H9 (cell line): ENCODE data around the gene SEC16B. TPM values are rescaled to one million over a fixed set of nuclear protein-coding genes. Genes with fewer than 3 reads are reported as not detected.

Source experiments
- DNase-seq: peaks from one replicate; pipeline ENCODE4 v3.0.0-alpha.2; 2017
- H2AFZ ChIP-seq: one replicate; pipeline ENCODE4 v1.6.1; 2013; ENCODE audit warnings: mild to moderate bottlenecking, low read length, control low read depth, moderate library complexity
- H2AK5ac ChIP-seq: 2 replicates; pipeline ENCODE4 v1.6.1; 2013; ENCODE audit warnings: low read length, control low read depth, mixed read lengths; ENCODE audit not compliant: insufficient read length
- H2BK120ac ChIP-seq: one replicate; pipeline ENCODE4 v1.6.1; 2013; ENCODE audit warnings: low read depth, mild to moderate bottlenecking, low read length, control low read depth, inconsistent platforms; ENCODE audit not compliant: poor library complexity, severe bottlenecking
- H2BK12ac ChIP-seq: 2 replicates; pipeline ENCODE4 v1.6.1; 2013; ENCODE audit warnings: low read length, control low read depth, mixed read lengths, low read depth; ENCODE audit not compliant: insufficient read length
- H2BK15ac ChIP-seq: 2 replicates; pipeline ENCODE4 v1.6.1; 2013; ENCODE audit warnings: low read depth, low read length, control low read depth
- H2BK20ac ChIP-seq: one replicate; pipeline ENCODE4 v1.6.1; 2013; ENCODE audit warnings: low read depth, mild to moderate bottlenecking, low read length, control low read depth, inconsistent platforms; ENCODE audit not compliant: poor library complexity, severe bottlenecking
- H2BK5ac ChIP-seq: 2 replicates; pipeline ENCODE4 v1.6.1; 2013; ENCODE audit warnings: low read length, control low read depth, mixed read lengths; ENCODE audit not compliant: insufficient read length
- H3K14ac ChIP-seq: 2 replicates; pipeline ENCODE4 v1.6.1; 2013; ENCODE audit warnings: low read length, control low read depth; ENCODE audit not compliant: insufficient read depth
- H3K18ac ChIP-seq: 2 replicates; pipeline ENCODE4 v1.6.1; 2013; ENCODE audit warnings: low read depth, mild to moderate bottlenecking, mixed read lengths, low read length, control low read depth; ENCODE audit not compliant: insufficient read length
- H3K23ac ChIP-seq: 2 replicates; pipeline ENCODE4 v1.6.1; 2013; ENCODE audit warnings: low read length, control low read depth, mixed read lengths, low read depth; ENCODE audit not compliant: insufficient read length
- H3K23me2 ChIP-seq: 2 replicates; pipeline ENCODE4 v1.6.1; 2013; ENCODE audit warnings: low read depth, mild to moderate bottlenecking, mixed read lengths, low read length, control low read depth; ENCODE audit not compliant: insufficient read length, poor library complexity, severe bottlenecking
- H3K27ac ChIP-seq: 2 replicates; pipeline ENCODE4 v1.5.1; 2013; ENCODE audit warnings: low read length, control low read depth, mixed read lengths, low read depth; ENCODE audit not compliant: insufficient read length
- H3K27me3 ChIP-seq: 2 replicates; pipeline ENCODE4 v1.6.1; 2013; ENCODE audit warnings: low read length, control low read depth, inconsistent platforms; ENCODE audit not compliant: insufficient read depth
- H3K4ac ChIP-seq: 2 replicates; pipeline ENCODE4 v1.6.1; 2013; ENCODE audit warnings: low read depth, mild to moderate bottlenecking, control low read depth, inconsistent platforms, low read length, moderate library complexity
- H3K4me1 ChIP-seq: 2 replicates; pipeline ENCODE4 v1.6.1; 2013; ENCODE audit warnings: low read length, control low read depth, inconsistent platforms; ENCODE audit not compliant: insufficient read depth
- H3K4me2 ChIP-seq: 2 replicates; pipeline ENCODE4 v1.6.1; 2013; ENCODE audit warnings: low read length, control low read depth, mixed read lengths; ENCODE audit not compliant: insufficient read length, insufficient read depth
- H3K56ac ChIP-seq: 2 replicates; pipeline ENCODE4 v1.6.1; 2013; ENCODE audit warnings: low read depth, mild to moderate bottlenecking, mixed read lengths, low read length, control low read depth; ENCODE audit not compliant: insufficient read length
- H3K79me1 ChIP-seq: 2 replicates; pipeline ENCODE4 v1.6.1; 2013; ENCODE audit warnings: low read depth, mild to moderate bottlenecking, moderate library complexity, low read length, control low read depth, inconsistent platforms; ENCODE audit not compliant: insufficient read depth, poor library complexity, severe bottlenecking
- H3K79me2 ChIP-seq: 2 replicates; pipeline ENCODE4 v1.6.1; 2013; ENCODE audit warnings: low read length, control low read depth, inconsistent platforms; ENCODE audit not compliant: insufficient read depth
- H3K9ac ChIP-seq: 2 replicates; pipeline ENCODE4 v1.6.1; 2013; ENCODE audit warnings: low read length, control low read depth, mixed read lengths; ENCODE audit not compliant: insufficient read length; ENCODE audit errors: extremely low read depth
- H3K9me3 ChIP-seq: one replicate; pipeline ENCODE4 v1.6.1; 2013; ENCODE audit warnings: low read depth, low read length, inconsistent platforms; ENCODE audit not compliant: control insufficient read depth
- H3T11ph ChIP-seq: one replicate; pipeline ENCODE4 v1.6.1; 2013; ENCODE audit warnings: mild to moderate bottlenecking, low read length, control low read depth, inconsistent platforms
- H4K20me1 ChIP-seq: one replicate; pipeline ENCODE4 v1.6.1; 2013; ENCODE audit not compliant: control insufficient read depth, insufficient read length, insufficient read depth
- H4K5ac ChIP-seq: 2 replicates; pipeline ENCODE4 v1.6.1; 2013; ENCODE audit warnings: low read depth, mild to moderate bottlenecking, mixed read lengths, low read length, control low read depth; ENCODE audit not compliant: insufficient read length
- H4K8ac ChIP-seq: replicated peaks from 2 replicates; pipeline ENCODE4 v1.6.1; 2013; ENCODE audit warnings: low read length, control low read depth, mixed read lengths, low read depth; ENCODE audit not compliant: insufficient read length
- H4K91ac ChIP-seq: 2 replicates; pipeline ENCODE4 v1.6.1; 2013; ENCODE audit warnings: low read depth, mild to moderate bottlenecking, moderate library complexity, mixed read lengths, low read length, control low read depth; ENCODE audit not compliant: insufficient read length
- H3K27ac Mint-ChIP-seq, 3 experiments: 2 replicates in 2 of 3; 3 replicates in 1 of 3; pipeline ENCODE4 v1.8.0; 2020 to 2021; ENCODE audit warnings: mixed read lengths in 3 of 3, mild to moderate bottlenecking in 1 of 3, moderate library complexity in 1 of 3
- H3K27me3 Mint-ChIP-seq: 2 replicates; pipeline ENCODE4 v1.8.0; 2021; ENCODE audit warnings: low read depth, mild to moderate bottlenecking, moderate library complexity, mixed read lengths
- H3K36me3 Mint-ChIP-seq, 3 experiments: 2 replicates in 2 of 3; 3 replicates in 1 of 3; pipeline ENCODE4 v1.8.0; 2020 to 2021; ENCODE audit warnings: low read depth in 3 of 3, mixed read lengths in 3 of 3; ENCODE audit not compliant: insufficient read depth in 1 of 3
- H3K4me1 Mint-ChIP-seq, 2 experiments: 2 replicates each; pipeline ENCODE4 v1.8.0; 2020; ENCODE audit warnings: mixed read lengths in 2 of 2
- H3K4me3 Mint-ChIP-seq, 2 experiments: 2 replicates in 1 of 2; 3 replicates in 1 of 2; pipeline ENCODE4 v1.8.0; 2020 to 2021; ENCODE audit warnings: mild to moderate bottlenecking in 2 of 2, mixed read lengths in 2 of 2, moderate library complexity in 1 of 2
- H3K9me3 Mint-ChIP-seq, 2 experiments: 2 replicates in 1 of 2; 3 replicates in 1 of 2; pipeline ENCODE4 v1.8.0; 2020; ENCODE audit warnings: mild to moderate bottlenecking in 2 of 2, mixed read lengths in 2 of 2, moderate library complexity in 1 of 2
- WGBS: extraction: QIAGEN DNeasy Blood & Tissue Kit; methylation state at CpG from one replicate; pipeline ENCODE4 v1.1.7; 2013; ENCODE audit warnings: missing lambda C conversion rate, low lambda C conversion rate, mixed read lengths; ENCODE audit not compliant: insufficient read length; ENCODE audit errors: extremely low coverage; 5-methylcytosine and 5-hydroxymethylcytosine counted together
- total RNA-seq: library from RNA; stranded (reverse); gene quantifications from 2 replicates; pipeline ENCODE4 v1.2.1, GENCODE V29; 2021
- TF ChIP-seq, protein P1 (sequence below): fragments of 200-600 bp; sonication (generic); conservative IDR thresholded peaks from 3 replicates; pipeline ENCODE4 v1.8.0; 2021; ENCODE audit warnings: antibody characterized with exemption, mild to moderate bottlenecking

SEC16B gene
- total RNA-seq, 1 experiment from 2014 or later = 0.83 TPM

DNA sequence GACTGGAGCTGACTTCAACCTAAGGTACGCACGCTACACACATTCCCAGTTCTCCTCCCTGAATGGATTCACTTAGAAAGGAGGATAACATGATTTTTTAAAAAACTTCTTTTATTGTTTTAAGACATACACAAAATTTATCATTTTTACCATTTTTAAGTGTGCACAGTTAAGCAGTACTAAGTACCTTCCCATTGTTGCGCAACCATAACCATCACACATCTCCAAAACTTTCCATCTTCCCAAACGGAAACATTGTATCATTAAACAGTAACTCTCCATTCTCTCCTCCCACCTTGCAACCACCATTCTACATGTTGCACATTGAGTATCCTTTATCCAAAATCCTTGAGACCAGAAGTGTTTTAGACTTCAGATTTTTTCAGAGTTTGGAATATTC lies 36.2 kb upstream of the SEC16B start:
- Mint-ChIP-seq H3K27ac (no peak overlapping the region), H3K27me3 (peaks cover 4% of the 10 kb centered on the region), H3K4me1 (peaks cover 3 to 5% of the 10 kb centered on the region in 2 experiments), H3K36me3 (no peaks in the 10 kb centered on the region), H3K9me3 (no peaks in the 10 kb centered on the region; a peak in 2 of 5 replicates), H3K4me3 (no peak overlapping the region)
- Histone ChIP-seq H4K8ac (no peak overlapping the region), H3K27ac (no peak overlapping the region), H3K4me1 (peaks cover 5% of the 10 kb centered on the region; the same call in 1 of the 2 replicates), H4K20me1 (no peaks in the 10 kb centered on the region), H3K23me2 (no peaks in the 10 kb centered on the region), H3K79me1 (no peaks in the 10 kb centered on the region), H4K5ac (no peak overlapping the region), H3K79me2 (no peaks in the 10 kb centered on the region), H3K18ac (no peak overlapping the region), H3K4me2 (no peak overlapping the region), H2BK15ac (no peak overlapping the region), H2BK12ac (no peak overlapping the region), H3K4ac (no peak overlapping the region), H2BK5ac (no peak overlapping the region), H3K27me3 (no peaks in the 10 kb centered on the region), H2AFZ (no peak overlapping the region), H4K91ac (no peak overlapping the region), H3T11ph (no peak overlapping the region), H3K56ac (no peak overlapping the region), H2BK20ac (no peak overlapping the region), H3K23ac (no peak overlapping the region), H3K9me3 (no peaks in the 10 kb centered on the region), H2BK120ac (no peak overlapping the region), H3K9ac (no peak overlapping the region), H2AK5ac (no peak overlapping the region), H3K14ac (no peak overlapping the region)
- DNase-seq = no peak
- WGBS = no CpG with 5 or more reads among the region's 4 CpGs
- TF ChIP-seq, protein P1, sequence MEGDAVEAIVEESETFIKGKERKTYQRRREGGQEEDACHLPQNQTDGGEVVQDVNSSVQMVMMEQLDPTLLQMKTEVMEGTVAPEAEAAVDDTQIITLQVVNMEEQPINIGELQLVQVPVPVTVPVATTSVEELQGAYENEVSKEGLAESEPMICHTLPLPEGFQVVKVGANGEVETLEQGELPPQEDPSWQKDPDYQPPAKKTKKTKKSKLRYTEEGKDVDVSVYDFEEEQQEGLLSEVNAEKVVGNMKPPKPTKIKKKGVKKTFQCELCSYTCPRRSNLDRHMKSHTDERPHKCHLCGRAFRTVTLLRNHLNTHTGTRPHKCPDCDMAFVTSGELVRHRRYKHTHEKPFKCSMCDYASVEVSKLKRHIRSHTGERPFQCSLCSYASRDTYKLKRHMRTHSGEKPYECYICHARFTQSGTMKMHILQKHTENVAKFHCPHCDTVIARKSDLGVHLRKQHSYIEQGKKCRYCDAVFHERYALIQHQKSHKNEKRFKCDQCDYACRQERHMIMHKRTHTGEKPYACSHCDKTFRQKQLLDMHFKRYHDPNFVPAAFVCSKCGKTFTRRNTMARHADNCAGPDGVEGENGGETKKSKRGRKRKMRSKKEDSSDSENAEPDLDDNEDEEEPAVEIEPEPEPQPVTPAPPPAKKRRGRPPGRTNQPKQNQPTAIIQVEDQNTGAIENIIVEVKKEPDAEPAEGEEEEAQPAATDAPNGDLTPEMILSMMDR = no peak
